HEK293T (cell line): ENCODE results near the gene COQ10B.

Source experiments
- BHLHE40 ChIP-seq: fragments of 450-650 bp; IDR thresholded peaks from 2 replicates; pipeline ENCODE4 v1.6.1; 2016; ENCODE audit warnings: mild to moderate bottlenecking, moderate library complexity, borderline replicate concordance
- ZNF384 ChIP-seq: fragments of 450-650 bp; IDR thresholded peaks from 2 replicates; pipeline ENCODE4 v1.6.1; 2016

DNA sequence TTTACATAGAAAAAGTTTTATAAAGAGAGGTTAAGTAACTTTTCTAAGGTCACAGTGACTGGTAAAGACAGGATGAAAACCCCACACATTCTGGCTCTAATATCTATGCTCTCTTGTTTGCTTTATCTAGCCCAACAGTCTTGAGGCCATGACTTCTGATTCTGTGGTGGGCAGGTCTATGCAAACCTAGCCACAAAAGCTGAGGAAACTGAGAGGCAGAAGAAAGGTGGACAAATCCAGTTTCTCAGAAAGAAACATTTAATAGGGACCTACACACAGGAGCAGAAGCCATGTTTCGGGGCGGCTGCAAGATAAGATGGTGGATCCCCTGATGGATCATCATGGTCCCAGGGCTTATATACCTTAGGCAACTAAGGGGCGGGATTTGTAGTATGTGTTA, 24.4 kb downstream of the COQ10B start:
- TF ChIP-seq BHLHE40: no peak
- TF ChIP-seq ZNF384: no peak
